ENCODE data around the gene CAPN14.

DNA sequence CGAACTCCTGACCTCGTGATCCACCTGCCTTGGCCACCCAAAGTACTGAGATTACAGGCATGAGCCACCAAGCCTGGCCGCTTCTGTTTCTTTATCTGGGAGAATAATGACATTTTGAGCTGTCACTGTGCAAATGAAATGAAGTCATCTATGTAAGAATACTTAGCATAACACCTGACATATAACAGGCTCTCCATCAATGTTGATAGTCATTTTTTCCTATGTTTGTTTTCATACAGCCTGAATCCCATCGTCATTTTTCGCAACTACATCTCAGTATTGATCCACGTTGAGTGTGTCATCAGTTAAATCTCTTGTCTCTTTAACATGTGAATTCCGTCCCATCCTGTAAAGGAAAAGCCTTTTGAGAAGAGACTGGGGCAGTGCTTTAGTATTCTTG is 6.4 kb upstream of the CAPN14 start:
- TF ChIP-seq, protein P1, sequence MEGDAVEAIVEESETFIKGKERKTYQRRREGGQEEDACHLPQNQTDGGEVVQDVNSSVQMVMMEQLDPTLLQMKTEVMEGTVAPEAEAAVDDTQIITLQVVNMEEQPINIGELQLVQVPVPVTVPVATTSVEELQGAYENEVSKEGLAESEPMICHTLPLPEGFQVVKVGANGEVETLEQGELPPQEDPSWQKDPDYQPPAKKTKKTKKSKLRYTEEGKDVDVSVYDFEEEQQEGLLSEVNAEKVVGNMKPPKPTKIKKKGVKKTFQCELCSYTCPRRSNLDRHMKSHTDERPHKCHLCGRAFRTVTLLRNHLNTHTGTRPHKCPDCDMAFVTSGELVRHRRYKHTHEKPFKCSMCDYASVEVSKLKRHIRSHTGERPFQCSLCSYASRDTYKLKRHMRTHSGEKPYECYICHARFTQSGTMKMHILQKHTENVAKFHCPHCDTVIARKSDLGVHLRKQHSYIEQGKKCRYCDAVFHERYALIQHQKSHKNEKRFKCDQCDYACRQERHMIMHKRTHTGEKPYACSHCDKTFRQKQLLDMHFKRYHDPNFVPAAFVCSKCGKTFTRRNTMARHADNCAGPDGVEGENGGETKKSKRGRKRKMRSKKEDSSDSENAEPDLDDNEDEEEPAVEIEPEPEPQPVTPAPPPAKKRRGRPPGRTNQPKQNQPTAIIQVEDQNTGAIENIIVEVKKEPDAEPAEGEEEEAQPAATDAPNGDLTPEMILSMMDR (conservative IDR thresholded peaks at IDR 0.05; ENCODE audit: low read depth, low read length): no peak
- no peak for TF ChIP-seq EZH2 (IDR thresholded peaks at IDR 0.05; ENCODE audit: borderline replicate concordance, low read depth, low read length, poor library complexity, severe bottlenecking)
